Trophoblast cell (in vitro differentiated cells and primary cell): ENCODE measurements around the gene CAV1.

Source experiments
- DNase-seq, 2 donors: peaks; one replicate each; pipeline ENCODE4 v3.0.0-alpha.2; 2016
- H2AFZ ChIP-seq: 2 replicates; pipeline ENCODE4 v1.6.1; 2013; ENCODE audit warnings: low read length, moderate library complexity, mild to moderate bottlenecking; ENCODE audit not compliant: insufficient read depth, poor library complexity
- H2AK5ac ChIP-seq: 2 replicates; pipeline ENCODE4 v1.6.1; 2013; ENCODE audit warnings: mild to moderate bottlenecking, low read length
- H2BK120ac ChIP-seq: 2 replicates; pipeline ENCODE4 v1.6.1; 2013; ENCODE audit warnings: low read length, mild to moderate bottlenecking, moderate library complexity; ENCODE audit not compliant: insufficient read depth, poor library complexity
- H2BK12ac ChIP-seq: 2 replicates; pipeline ENCODE4 v1.6.1; 2013; ENCODE audit warnings: mild to moderate bottlenecking, low read length, moderate library complexity
- H2BK5ac ChIP-seq: 2 replicates; pipeline ENCODE4 v1.6.1; 2013; ENCODE audit warnings: low read length, low read depth, moderate library complexity, mild to moderate bottlenecking; ENCODE audit not compliant: poor library complexity
- H3K14ac ChIP-seq: 2 replicates; pipeline ENCODE4 v1.6.1; 2013; ENCODE audit warnings: mild to moderate bottlenecking, low read length
- H3K18ac ChIP-seq: 2 replicates; pipeline ENCODE4 v1.6.1; 2013; ENCODE audit warnings: mild to moderate bottlenecking, low read length
- H3K23ac ChIP-seq: 2 replicates; pipeline ENCODE4 v1.6.1; 2013; ENCODE audit warnings: low read length
- H3K27ac ChIP-seq: 2 replicates; pipeline ENCODE4 v1.5.1; 2013; ENCODE audit warnings: low read depth, mild to moderate bottlenecking, inconsistent platforms, low read length, moderate library complexity
- H3K27me3 ChIP-seq: 2 replicates; pipeline ENCODE4 v1.6.1; 2013; ENCODE audit warnings: inconsistent platforms, mild to moderate bottlenecking, low read length, moderate library complexity; ENCODE audit not compliant: insufficient read depth
- H3K36me3 ChIP-seq, 2 experiments: 1 replicate in 1 of 2; 2 replicates in 1 of 2; pipeline ENCODE4 v1.6.1; 2013; ENCODE audit warnings: low read length in 2 of 2, mild to moderate bottlenecking in 2 of 2, moderate library complexity in 1 of 2; ENCODE audit not compliant: insufficient read depth in 2 of 2, control insufficient read depth in 1 of 2
- H3K4ac ChIP-seq: 2 replicates; pipeline ENCODE4 v1.6.1; 2013; ENCODE audit warnings: low read depth, mild to moderate bottlenecking, low read length, moderate library complexity
- H3K4me1 ChIP-seq, 2 experiments: 1 replicate in 1 of 2; 2 replicates in 1 of 2; pipeline ENCODE4 v1.6.1; 2013; ENCODE audit warnings: low read length in 2 of 2, mild to moderate bottlenecking in 2 of 2, moderate library complexity in 1 of 2; ENCODE audit not compliant: insufficient read depth in 2 of 2, control insufficient read depth in 1 of 2
- H3K4me2 ChIP-seq: 2 replicates; pipeline ENCODE4 v1.6.1; 2013; ENCODE audit warnings: inconsistent platforms, mild to moderate bottlenecking, low read length, moderate library complexity
- H3K4me3 ChIP-seq: 2 replicates; pipeline ENCODE4 v1.5.1; 2013; ENCODE audit warnings: mild to moderate bottlenecking, low read depth, low read length, inconsistent platforms
- H3K79me1 ChIP-seq: one replicate; pipeline ENCODE4 v1.6.1; 2013; ENCODE audit warnings: low read length
- H3K79me2 ChIP-seq: 2 replicates; pipeline ENCODE4 v1.6.1; 2013; ENCODE audit warnings: low read length, mild to moderate bottlenecking; ENCODE audit not compliant: control insufficient read depth, insufficient read depth, poor library complexity
- H3K9ac ChIP-seq: 2 replicates; pipeline ENCODE4 v1.6.1; 2013; ENCODE audit warnings: mild to moderate bottlenecking, low read length
- H3K9me3 ChIP-seq: 2 replicates; pipeline ENCODE4 v1.6.1; 2013; ENCODE audit warnings: low read depth, mild to moderate bottlenecking, control low read depth, inconsistent platforms, low read length; ENCODE audit not compliant: insufficient read depth
- H4K12ac ChIP-seq: 2 replicates; pipeline ENCODE4 v1.6.1; 2013; ENCODE audit warnings: low read depth, mild to moderate bottlenecking, low read length, moderate library complexity
- H4K8ac ChIP-seq: 2 replicates; pipeline ENCODE4 v1.6.1; 2013; ENCODE audit warnings: low read depth, mild to moderate bottlenecking, low read length, moderate library complexity
- H4K91ac ChIP-seq: one replicate; pipeline ENCODE4 v1.6.1; 2013; ENCODE audit warnings: low read depth, mild to moderate bottlenecking, low read length, moderate library complexity
- WGBS: extraction: QIAGEN DNeasy Blood & Tissue Kit; methylation state at CpG from one replicate; pipeline ENCODE4 v1.1.7; 2013; ENCODE audit warnings: missing lambda C conversion rate; ENCODE audit not compliant: insufficient read length, insufficient coverage; ENCODE audit errors: extremely low coverage; 5-methylcytosine and 5-hydroxymethylcytosine counted together

CAV1 gene

GRCh38 chr7:116552602-116553001, 27.8 kb downstream of the CAV1 start:
- Histone ChIP-seq H3K79me2 (no peaks in the 10 kb centered on the region), H3K79me1 (no peaks in the 10 kb centered on the region), H4K12ac (no peak overlapping the region), H4K91ac (no peak overlapping the region), H3K4me3 (no peak overlapping the region), H3K9ac (no peak overlapping the region), H3K23ac (no peak overlapping the region), H3K4me1 (no peaks in the 10 kb centered on the region), H3K18ac (no peak overlapping the region), H3K36me3 (no peaks in the 10 kb centered on the region), H3K14ac (no peak overlapping the region), H3K4ac (no peak overlapping the region), H2BK12ac (no peak overlapping the region), H2BK120ac (no peak overlapping the region), H3K4me2 (no peak overlapping the region), H2AK5ac (no peak overlapping the region), H3K27me3 (no peaks in the 10 kb centered on the region), H3K9me3 (no peaks in the 10 kb centered on the region), H3K27ac (no peak overlapping the region), H4K8ac (no peak overlapping the region), H2AFZ (no peak overlapping the region), H2BK5ac (no peak overlapping the region)
- no peak for DNase-seq
- no CpG with 5 or more reads among the region's 1 CpG for WGBS

DNA sequence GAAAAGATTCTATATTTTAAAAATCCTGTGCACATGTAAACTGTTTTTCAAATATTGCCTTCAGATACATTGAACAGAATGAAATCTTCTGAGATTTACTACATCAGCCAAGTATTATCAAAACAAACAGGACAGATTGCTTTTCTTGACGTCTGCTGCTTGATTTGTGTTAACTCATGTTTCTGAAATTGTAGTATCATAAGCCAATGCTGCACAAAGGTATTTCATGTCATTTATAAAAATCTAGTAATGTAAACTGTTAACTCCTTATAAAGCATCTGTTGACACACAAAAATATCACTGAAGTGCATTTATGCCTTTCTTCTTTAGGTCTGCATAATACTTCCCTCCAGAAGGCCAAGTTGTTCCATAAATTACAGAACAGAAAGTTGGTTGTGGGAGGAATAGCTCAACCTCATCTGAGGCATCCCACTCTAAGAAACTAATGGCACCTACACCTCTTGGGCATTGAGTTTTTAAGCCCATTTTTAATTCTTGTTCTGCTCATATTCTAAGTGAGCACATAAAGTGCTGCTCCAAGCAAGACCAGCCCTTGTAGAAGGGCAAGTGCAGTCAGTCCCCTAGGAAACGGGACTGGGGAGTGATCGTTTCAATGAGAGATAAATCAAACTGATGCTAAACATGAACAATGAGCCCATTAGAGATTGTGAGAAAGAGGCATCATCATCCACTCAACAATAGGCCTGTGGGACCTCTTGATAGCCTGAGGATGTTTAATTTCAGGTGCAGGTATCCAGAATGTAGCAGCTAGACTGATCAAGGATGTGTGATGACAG, 28.5 kb downstream of the CAV1 start:
- no peaks in the 10 kb centered on the region for H3K27me3 ChIP-seq

DNA sequence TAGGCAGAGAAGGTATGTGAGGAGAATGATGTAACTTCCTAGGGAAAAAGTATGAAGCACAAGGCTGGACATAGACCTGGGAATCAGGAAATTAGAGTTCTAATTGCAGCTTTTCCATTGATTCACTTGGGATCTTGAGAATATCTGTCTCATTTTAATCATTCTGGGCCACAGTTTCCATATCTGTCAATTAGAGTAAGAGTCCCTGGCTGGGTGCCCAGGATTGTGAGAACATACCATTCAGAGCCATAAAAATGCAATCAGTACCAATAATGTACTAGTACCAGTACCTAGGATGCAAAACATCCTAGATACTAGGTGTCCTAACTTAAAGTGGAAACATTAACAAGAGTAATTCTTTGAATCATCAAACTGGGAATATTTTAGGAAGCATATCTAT, 29.6 kb downstream of the CAV1 start:
- no peak overlapping the region for H3K23ac ChIP-seq
- H3K9me3 ChIP-seq = no peaks in the 10 kb centered on the region
- no peak overlapping the region for H2BK5ac ChIP-seq
- no peak overlapping the region for H3K4me3 ChIP-seq
- H3K4me1 ChIP-seq = no peaks in the 10 kb centered on the region
- no peak overlapping the region for H3K18ac ChIP-seq
- no peak overlapping the region for H3K9ac ChIP-seq
- no peaks in the 10 kb centered on the region for H3K27me3 ChIP-seq
- DNase-seq = no peak
- no peak overlapping the region for H3K4me2 ChIP-seq
- no peak overlapping the region for H4K91ac ChIP-seq
- no peak overlapping the region for H4K8ac ChIP-seq
- H2AK5ac ChIP-seq = no peak overlapping the region
- H3K27ac ChIP-seq = no peak overlapping the region
- H2AFZ ChIP-seq = no peak overlapping the region
- H3K14ac ChIP-seq = no peak overlapping the region
- H4K12ac ChIP-seq = no peak overlapping the region
- H3K4ac ChIP-seq = no peak overlapping the region
- H2BK120ac ChIP-seq = no peak overlapping the region
- H3K79me1 ChIP-seq = no peaks in the 10 kb centered on the region
- H3K79me2 ChIP-seq = no peaks in the 10 kb centered on the region
- H2BK12ac ChIP-seq = no peak overlapping the region
- H3K36me3 ChIP-seq = no peaks in the 10 kb centered on the region

More for the DNA sequence above, 28.5 kb downstream of the CAV1 start:
- Histone ChIP-seq H3K79me1 (no peaks in the 10 kb centered on the region), H2BK120ac (no peak overlapping the region), H2AFZ (no peak overlapping the region), H4K8ac (no peak overlapping the region), H2AK5ac (no peak overlapping the region), H3K4me2 (no peak overlapping the region), H3K14ac (no peak overlapping the region), H3K36me3 (no peaks in the 10 kb centered on the region), H4K12ac (no peak overlapping the region), H3K4me3 (no peak overlapping the region), H3K18ac (no peak overlapping the region), H2BK5ac (no peak overlapping the region), H3K4ac (no peak overlapping the region), H3K23ac (no peak overlapping the region), H4K91ac (no peak overlapping the region), H3K79me2 (no peaks in the 10 kb centered on the region), H2BK12ac (no peak overlapping the region), H3K9ac (no peak overlapping the region), H3K27ac (no peak overlapping the region), H3K4me1 (no peaks in the 10 kb centered on the region), H3K9me3 (no peaks in the 10 kb centered on the region)
- no CpG with 5 or more reads among the region's 3 CpGs for WGBS
- no peak for DNase-seq

DNA sequence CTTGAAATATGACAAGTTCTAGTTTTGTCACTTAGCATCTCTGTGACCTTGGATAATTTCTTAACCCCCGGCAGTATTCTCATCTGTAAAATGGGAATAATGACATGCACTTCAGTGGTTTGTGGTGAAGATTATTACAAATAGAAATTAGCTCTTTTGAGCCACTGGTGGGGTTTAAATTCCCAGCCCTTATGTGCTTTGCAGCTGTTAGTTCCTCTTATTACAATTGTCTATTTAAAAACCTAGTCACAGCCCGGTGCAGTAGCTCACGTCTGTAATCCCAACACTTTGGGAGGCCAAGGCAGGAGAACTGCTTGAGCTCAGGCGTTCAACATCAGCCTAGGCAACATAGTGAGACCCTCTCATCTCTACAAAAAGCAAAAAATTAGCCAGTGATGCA, 30.1 kb downstream of the CAV1 start:
- H3K18ac ChIP-seq = no peak overlapping the region
- no peak overlapping the region for H3K4me3 ChIP-seq
- no peak overlapping the region for H2AFZ ChIP-seq
- H3K14ac ChIP-seq = no peak overlapping the region
- H3K4ac ChIP-seq = no peak overlapping the region
- no peak overlapping the region for H3K9ac ChIP-seq
- no peaks in the 10 kb centered on the region for H3K36me3 ChIP-seq
- H3K4me1 ChIP-seq = no peaks in the 10 kb centered on the region
- no peaks in the 10 kb centered on the region for H3K79me1 ChIP-seq
- no peak overlapping the region for H2AK5ac ChIP-seq
- H3K4me2 ChIP-seq = no peak overlapping the region
- no peak overlapping the region for H2BK12ac ChIP-seq
- no peak overlapping the region for H3K23ac ChIP-seq
- no peaks in the 10 kb centered on the region for H3K9me3 ChIP-seq
- H4K91ac ChIP-seq = no peak overlapping the region
- H3K27ac ChIP-seq = no peak overlapping the region
- H2BK120ac ChIP-seq = no peak overlapping the region
- H3K27me3 ChIP-seq = no peaks in the 10 kb centered on the region
- DNase-seq = no peak
- WGBS = no CpG with 5 or more reads among the region's 4 CpGs
- H4K12ac ChIP-seq = no peak overlapping the region
- H3K79me2 ChIP-seq = no peaks in the 10 kb centered on the region
- no peak overlapping the region for H2BK5ac ChIP-seq
- H4K8ac ChIP-seq = no peak overlapping the region
